ENCODE measurements around the gene COG8. TPM values are rescaled to one million over a fixed set of nuclear protein-coding genes. Genes with fewer than 3 reads are reported as not detected.
A peak's percentile ranks its signal among the peaks of the same experiment; 100 is the strongest.
"Not testable (repeated sequence)": the region's sequence is repeated elsewhere in the genome, so short reads cannot be mapped to it uniquely, and the experiment has no call there.

Gene COG8
- total and polyA plus RNA-seq, 8 donors: 23.9 to 36.1 (median 32.9) TPM

DNA sequence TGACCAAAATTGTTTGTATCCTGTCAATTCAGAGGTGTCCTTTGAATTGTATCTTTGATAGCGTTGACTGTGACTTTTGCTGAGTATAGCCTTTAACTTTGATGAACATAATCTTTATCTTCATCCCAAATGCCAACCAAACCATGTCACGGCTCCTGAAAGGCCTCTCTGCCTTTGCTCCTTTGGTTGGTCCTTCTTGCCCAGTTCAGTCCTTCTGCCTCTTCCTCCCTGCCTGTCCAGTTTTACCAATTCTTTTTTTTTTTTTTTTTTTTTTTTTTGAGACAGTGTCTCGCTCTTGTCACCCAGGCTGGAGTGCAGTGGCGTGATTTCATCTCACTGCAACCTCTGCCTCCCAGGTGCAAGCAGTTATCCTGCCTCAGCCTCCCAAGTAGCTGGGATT lies 41.1 kb downstream of the COG8 start:
- DNase-seq (no peak), ATAC-seq (no peak)
- peak overlapping the region in 1 of 2 donors; percentile 75 for H3K27ac ChIP-seq
- H3K4me3 ChIP-seq: no peak overlapping the region
- H3K9me3 ChIP-seq: no peaks in the 10 kb centered on the region
- H3K4me1 ChIP-seq: peaks cover 0 to 26% of the 10 kb centered on the region in 2 donors
- peaks cover 0 to 21% of the 10 kb centered on the region in 2 donors for H3K36me3 ChIP-seq
- TF ChIP-seq, protein P1, sequence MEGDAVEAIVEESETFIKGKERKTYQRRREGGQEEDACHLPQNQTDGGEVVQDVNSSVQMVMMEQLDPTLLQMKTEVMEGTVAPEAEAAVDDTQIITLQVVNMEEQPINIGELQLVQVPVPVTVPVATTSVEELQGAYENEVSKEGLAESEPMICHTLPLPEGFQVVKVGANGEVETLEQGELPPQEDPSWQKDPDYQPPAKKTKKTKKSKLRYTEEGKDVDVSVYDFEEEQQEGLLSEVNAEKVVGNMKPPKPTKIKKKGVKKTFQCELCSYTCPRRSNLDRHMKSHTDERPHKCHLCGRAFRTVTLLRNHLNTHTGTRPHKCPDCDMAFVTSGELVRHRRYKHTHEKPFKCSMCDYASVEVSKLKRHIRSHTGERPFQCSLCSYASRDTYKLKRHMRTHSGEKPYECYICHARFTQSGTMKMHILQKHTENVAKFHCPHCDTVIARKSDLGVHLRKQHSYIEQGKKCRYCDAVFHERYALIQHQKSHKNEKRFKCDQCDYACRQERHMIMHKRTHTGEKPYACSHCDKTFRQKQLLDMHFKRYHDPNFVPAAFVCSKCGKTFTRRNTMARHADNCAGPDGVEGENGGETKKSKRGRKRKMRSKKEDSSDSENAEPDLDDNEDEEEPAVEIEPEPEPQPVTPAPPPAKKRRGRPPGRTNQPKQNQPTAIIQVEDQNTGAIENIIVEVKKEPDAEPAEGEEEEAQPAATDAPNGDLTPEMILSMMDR (IDR thresholded peaks at IDR 0.05): no peak
- H3K27me3 ChIP-seq: no peaks in the 10 kb centered on the region
- intact Hi-C loops (cut with DNase I): no loop called here

DNA sequence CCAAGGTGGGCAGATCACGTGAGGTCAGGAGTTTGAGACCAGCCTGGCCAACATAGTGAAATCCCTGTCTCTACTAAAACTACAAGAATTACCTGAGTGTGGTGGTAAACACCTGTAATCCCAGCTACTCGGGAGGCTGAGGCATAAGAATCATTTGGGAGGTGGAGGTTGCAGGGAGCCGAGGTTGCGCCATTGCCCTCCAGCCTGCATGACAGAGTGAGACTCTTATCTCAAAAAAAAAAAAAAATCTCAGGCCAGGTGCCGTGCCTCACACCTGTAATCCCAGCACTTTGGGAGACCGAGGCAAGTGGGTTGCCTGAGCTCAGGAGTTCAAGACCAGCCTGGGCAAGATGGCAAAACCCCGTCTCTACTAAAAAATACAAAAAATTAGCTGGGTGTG lies 42.6 kb downstream of the COG8 start:
- H3K27me3 ChIP-seq; intact Hi-C loops (cut with DNase I); H3K27ac ChIP-seq; ATAC-seq; H3K9me3 ChIP-seq; H3K4me3 ChIP-seq; DNase-seq: not testable (repeated sequence)
- H3K4me1 ChIP-seq: peaks cover 0 to 26% of the 10 kb centered on the region in 2 donors
- H3K36me3 ChIP-seq: peaks cover 0 to 21% of the 10 kb centered on the region in 2 donors

DNA sequence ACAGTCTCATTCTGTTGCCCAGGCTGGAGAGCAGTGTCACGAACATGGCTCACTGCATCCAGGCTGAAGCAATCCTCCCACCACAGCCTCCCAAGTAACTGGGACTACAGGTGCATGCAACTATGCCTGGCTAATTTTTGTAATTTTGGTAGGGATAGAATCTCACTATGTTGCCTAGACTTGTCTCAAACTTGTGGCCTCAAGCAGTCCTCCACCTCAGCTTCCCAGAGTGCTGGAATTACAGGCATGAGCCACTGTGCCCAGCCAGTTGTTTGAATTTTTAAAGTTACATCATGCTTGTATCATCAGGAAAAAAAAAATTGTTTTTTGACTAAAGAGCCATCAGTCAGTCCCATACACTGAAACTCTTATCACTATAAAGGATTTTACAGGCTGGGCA lies 45.3 kb downstream of the COG8 start:
- ATAC-seq: no peak
- Histone ChIP-seq H3K4me1 (peaks cover 0 to 15% of the 10 kb centered on the region in 2 donors), H3K9me3 (no peaks in the 10 kb centered on the region), H3K4me3 (no peak overlapping the region), H3K27ac (no peak overlapping the region), H3K27me3 (no peaks in the 10 kb centered on the region), H3K36me3 (peaks cover 0 to 4% of the 10 kb centered on the region in 2 donors)
- TF ChIP-seq, protein P1 (IDR thresholded peaks at IDR 0.05): no peak
- intact Hi-C loops (cut with DNase I): no loop called here
- no peak for DNase-seq

DNA sequence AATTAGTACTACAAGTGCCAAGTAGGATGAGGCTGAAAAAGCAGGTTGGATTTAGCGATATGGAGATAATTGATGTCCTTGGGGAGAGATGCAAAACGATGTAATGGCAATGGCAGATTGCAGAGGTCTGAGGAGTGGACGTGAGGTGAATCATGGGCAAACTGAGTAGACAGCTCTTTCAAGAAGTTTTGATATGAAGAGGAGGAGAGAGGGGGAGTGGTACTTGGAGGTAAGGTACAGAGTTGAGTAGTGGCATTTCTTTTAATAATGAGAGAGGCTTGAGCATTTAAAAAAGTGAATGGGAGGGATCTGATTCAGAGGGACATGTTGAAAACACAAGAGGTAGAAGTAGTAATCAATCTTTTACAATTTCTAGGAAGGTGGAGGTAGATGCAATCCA lies 46.0 kb downstream of the COG8 start:
- Histone ChIP-seq H3K9me3 (no peaks in the 10 kb centered on the region), H3K27me3 (no peaks in the 10 kb centered on the region), H3K36me3 (peaks cover 0 to 4% of the 10 kb centered on the region in 2 donors), H3K4me3 (no peak overlapping the region), H3K4me1 (peaks cover 0 to 9% of the 10 kb centered on the region in 2 donors), H3K27ac (no peak overlapping the region)
- ATAC-seq: no peak
- DNase-seq: no peak
- TF ChIP-seq, protein P1 (IDR thresholded peaks at IDR 0.05): no peak
- intact Hi-C loops (cut with DNase I): no loop called here

DNA sequence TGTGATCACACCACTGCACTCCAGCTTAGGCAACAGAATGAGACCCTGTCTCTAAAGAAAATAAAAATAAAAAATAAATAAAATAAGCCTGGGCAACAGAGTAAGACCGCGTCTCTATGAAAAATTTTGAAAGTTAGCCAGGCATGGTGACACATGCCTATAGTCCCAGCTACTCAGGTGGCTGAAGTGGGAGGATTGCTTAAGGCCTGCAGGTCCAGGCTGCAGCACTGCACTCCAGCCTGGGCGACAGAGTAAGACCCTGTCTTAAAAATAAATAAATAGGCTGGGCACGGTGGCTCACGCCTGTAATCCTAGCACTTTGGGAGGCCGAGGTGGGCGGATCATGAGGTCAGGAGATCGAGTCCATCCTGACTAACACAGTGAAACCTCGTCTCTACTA lies 47.7 kb downstream of the COG8 start:
- H3K36me3 ChIP-seq; H3K4me3 ChIP-seq; H3K27me3 ChIP-seq; intact Hi-C loops (cut with DNase I); H3K27ac ChIP-seq; H3K9me3 ChIP-seq: not testable (repeated sequence)
- ATAC-seq: peak; percentile 79
- peaks cover 0 to 11% of the 10 kb centered on the region in 2 donors for H3K4me1 ChIP-seq
- peak in 1 of 4 donors; percentile 47 for DNase-seq

DNA sequence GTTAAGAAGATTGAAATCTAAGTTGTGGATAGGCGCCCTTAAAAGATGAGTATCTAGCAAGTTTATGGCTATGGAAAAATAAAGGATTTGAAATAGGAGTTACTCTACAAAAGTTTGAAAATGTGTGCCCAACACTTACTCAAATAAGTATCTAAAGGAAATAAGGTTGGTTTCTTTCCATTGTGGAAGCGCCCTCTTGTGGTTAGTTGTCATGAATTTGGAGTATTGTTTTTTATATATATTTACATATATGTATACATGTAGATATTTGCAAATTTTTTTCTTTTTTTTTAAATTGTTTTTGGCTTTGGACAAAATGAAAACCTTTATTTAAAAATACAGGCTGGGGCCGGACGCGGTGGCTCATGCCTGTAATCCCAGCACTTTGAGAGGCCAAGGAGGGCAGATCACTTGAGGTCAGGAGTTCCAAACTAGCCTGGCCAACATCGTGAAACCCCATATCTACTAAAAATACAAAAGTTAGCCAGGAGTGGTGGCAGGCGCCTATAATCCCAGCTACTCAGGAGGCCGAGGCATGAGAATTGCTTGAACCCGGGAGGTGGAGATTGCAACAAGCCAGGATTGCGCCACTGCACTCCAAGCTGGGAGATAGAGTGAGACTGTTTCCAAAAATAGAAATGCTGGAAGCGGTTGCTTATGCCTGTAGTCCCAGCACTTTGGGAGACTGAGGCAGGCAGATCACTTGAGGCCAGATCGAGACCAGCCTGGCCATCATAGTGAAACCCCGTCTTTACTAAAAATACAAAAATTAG lies 52.2 kb downstream of the COG8 start:
- H3K9me3 ChIP-seq: no peaks in the 10 kb centered on the region
- peak overlapping the region in 1 of 2 donors; percentile 10 for H3K27ac ChIP-seq
- ATAC-seq (peak; percentile 73), DNase-seq (peak in 3 of 4 donors; percentile 64 to 81 (median 67))
- H3K4me3 ChIP-seq: no peak overlapping the region
- TF ChIP-seq, protein P1 (IDR thresholded peaks at IDR 0.05): peak; percentile 40 to 59
- intact Hi-C loops (cut with DNase I): loop anchor here in 1 of 2 donors (5.0 kb wide), 1 partner anchor 135 kb away; no protein-coding TSS in a partner anchor
- peaks cover 0 to 27% of the 10 kb centered on the region in 2 donors for H3K36me3 ChIP-seq
- H3K27me3 ChIP-seq: no peaks in the 10 kb centered on the region
- peaks cover 0 to 18% of the 10 kb centered on the region in 2 donors for H3K4me1 ChIP-seq

All from left lung (tissue), 10 donors.